Measurements from ENCODE around the gene UBE2L5. TPM values are rescaled to one million over a fixed set of nuclear protein-coding genes. Genes with fewer than 3 reads are reported as not detected.
"Not testable (repeated sequence)": the region's sequence is repeated elsewhere in the genome, so short reads cannot be mapped to it uniquely, and the experiment has no call there.

Gene UBE2L5
- total RNA-seq, 1 experiment from 2014 or later, result not detected

DNA sequence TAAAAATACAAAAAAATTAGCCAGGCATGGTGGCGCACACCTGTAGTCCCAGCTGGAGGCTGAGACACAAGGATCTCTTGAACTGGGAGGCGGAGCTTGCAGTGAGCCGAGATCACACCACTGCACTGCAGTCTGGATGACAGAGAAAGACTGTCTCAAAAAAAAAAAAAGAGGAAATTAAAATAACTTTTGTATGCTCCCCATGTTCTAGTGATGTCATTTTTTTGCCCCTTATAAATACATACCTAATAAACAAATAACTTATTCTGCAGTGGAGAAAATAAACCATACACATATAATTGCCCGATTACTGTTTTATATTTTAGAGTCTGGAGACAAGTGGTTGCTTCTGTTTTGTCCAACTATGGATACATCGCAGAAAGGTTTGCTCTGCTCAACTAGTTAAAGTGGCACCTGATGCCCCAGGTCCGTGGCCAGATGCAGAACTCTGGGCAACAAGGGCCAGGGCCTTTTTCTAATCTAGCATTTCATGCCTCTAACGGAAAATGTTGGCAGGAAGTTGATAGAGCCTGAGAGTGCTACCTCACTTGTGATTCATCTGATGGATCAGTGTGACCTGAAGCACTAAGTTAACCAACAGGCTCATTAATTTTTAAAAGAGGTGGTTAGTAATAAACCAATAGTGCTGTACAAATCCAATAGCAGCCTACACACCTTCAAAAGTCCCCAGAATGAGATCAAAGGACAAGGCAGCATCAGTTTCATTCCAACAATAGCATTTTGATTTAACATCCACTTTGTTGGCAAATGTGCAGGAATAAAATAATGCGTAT lies 18.8 kb downstream of the UBE2L5 start:
- Histone ChIP-seq H3K27me3 (replicated peaks) (no peaks in the 10 kb centered on the region), H3K27ac (no peak overlapping the region), H3K36me3 (no peaks in the 10 kb centered on the region), H3K9me3 (replicated peaks) (no peaks in the 10 kb centered on the region), H3K4me3 (no peak overlapping the region), H3K4me1 (replicated peaks) (peaks cover 10% of the 10 kb centered on the region)
- DNase-seq (ENCODE audit: low read depth in 1 of 2, low spot score in 2 of 2), result no peak

DNA sequence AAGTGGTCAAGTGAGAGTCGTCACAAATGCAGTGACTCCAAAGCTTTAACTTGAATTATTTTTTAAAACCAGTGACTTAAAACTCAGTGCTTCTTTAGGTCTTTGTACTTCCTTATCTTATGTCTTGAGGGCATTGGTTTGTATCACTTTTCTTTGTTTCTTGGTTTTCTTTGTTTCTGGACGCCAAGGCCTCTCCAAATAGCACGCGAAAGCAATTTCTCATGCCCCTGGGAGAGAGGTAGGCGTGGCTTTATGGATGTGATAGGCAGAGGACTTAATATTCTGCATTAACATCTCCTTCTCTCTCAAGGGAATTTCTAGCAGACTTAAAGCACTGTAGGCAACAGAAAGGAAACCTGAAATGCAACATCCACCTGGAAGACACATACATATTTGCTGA lies 20.6 kb downstream of the UBE2L5 start:
- Histone ChIP-seq H3K4me3 (no peak overlapping the region), H3K27ac (no peak overlapping the region), H3K36me3 (no peaks in the 10 kb centered on the region), H3K27me3 (replicated peaks) (no peaks in the 10 kb centered on the region), H3K9me3 (replicated peaks) (no peaks in the 10 kb centered on the region), H3K4me1 (replicated peaks) (peaks cover 13% of the 10 kb centered on the region)
- DNase-seq (ENCODE audit: low read depth in 1 of 2, low spot score in 2 of 2), result no peak

DNA sequence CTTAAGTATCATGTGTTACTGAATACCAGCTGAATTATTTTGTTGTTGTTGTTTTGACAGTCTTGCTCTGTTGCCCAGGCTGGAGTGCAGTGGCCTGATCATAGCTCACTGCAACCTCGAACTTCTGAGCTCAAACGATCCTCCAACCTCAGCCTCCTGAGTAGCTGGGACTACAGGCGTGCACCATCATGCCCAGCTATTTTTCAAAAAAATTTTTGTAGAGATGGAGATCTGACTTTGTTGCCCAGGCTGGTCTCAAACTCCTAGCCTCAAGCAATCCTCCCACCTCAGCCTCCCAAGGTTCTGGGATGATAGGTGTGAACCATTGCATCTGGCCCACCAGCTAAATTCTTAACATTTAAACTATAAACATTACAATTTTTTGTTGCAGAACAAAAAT lies 21.2 kb downstream of the UBE2L5 start:
- not testable (repeated sequence) for H3K27me3 ChIP-seq (replicated peaks); H3K9me3 ChIP-seq (replicated peaks); DNase-seq (ENCODE audit: low read depth in 1 of 2, low spot score in 2 of 2); H3K4me3 ChIP-seq; H3K27ac ChIP-seq; H3K36me3 ChIP-seq
- peaks cover 13% of the 10 kb centered on the region for H3K4me1 ChIP-seq (replicated peaks)

DNA sequence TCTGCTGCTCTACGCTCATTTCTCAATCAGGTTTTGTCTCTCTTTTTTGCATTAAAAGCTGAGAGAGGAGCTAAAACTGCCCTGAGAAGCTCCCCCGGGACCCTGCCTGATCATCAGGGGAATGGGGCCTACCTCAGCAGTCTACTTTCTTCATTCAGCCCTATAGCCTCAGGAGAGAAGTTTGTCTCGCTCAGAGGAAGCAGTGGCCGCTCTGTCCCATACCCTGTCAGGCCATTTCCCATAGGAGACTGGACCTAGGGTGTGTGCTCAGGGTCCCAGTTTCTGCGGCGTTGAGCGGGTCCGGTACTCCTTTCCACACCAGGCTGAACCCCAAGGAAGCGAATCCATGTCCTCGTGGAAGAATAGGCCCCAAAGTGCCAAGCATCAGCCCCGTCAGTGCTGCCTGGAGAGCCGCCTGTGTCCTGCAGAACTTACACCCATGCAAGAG lies 21.7 kb downstream of the UBE2L5 start:
- Histone ChIP-seq H3K27me3 (replicated peaks) (no peaks in the 10 kb centered on the region), H3K9me3 (replicated peaks) (no peaks in the 10 kb centered on the region), H3K36me3 (no peaks in the 10 kb centered on the region), H3K4me1 (replicated peaks) (peaks cover 13% of the 10 kb centered on the region), H3K4me3 (no peak overlapping the region), H3K27ac (no peak overlapping the region)
- DNase-seq (ENCODE audit: low read depth in 1 of 2, low spot score in 2 of 2), result no peak

DNA sequence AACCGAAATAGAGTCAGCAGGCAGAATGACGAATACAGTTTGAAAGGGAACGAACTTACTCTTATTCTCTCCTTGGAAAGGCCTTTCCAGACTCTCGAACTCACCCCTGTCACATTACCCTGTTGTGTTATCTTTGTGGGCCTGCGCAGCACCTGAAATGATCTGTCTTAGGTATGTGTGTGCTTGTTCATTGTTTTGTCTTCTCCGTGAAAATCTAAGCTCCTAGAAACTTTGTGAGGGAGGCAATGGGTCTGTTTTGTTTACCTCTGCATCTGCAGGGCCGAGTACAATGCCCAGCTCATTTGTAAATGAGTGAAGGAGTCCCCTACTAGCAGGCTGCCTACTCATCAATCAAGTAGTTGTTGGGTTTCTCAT lies 23.8 kb downstream of the UBE2L5 start:
- no peaks in the 10 kb centered on the region for H3K27me3 ChIP-seq (replicated peaks)
- H3K36me3 ChIP-seq, result no peaks in the 10 kb centered on the region
- H3K4me3 ChIP-seq, result peak overlapping the region; percentile 21
- peaks cover 13% of the 10 kb centered on the region for H3K4me1 ChIP-seq (replicated peaks)
- no peaks in the 10 kb centered on the region for H3K9me3 ChIP-seq (replicated peaks)
- no peak overlapping the region for H3K27ac ChIP-seq
- peak in 1 of 2 experiments; percentile 19 for DNase-seq (ENCODE audit: low read depth in 1 of 2, low spot score in 2 of 2)

DNA sequence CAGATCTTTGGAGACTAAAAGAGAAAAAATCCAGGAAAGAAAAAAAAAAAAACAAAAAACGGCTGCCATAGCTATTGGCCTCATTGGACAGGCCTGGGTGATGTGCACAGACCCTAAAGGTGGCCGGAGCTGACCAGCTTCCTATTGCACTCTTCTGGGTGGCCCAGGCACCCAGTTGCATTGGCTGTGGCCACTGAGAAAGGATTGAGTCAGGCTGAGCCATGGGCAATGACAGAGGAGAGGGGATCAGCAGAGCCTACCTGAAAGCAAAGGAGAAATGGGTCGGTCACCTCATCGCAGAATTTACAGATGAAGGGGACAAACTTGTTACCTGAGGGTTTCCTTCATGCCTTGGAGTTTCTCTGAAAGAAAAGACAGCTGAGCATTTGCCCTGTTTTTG lies 26.1 kb downstream of the UBE2L5 start:
- H3K4me1 ChIP-seq (replicated peaks), result peaks cover 13% of the 10 kb centered on the region
- DNase-seq (ENCODE audit: low read depth in 1 of 2, low spot score in 2 of 2), result no peak
- H3K9me3 ChIP-seq (replicated peaks), result no peaks in the 10 kb centered on the region
- no peak overlapping the region for H3K4me3 ChIP-seq
- H3K36me3 ChIP-seq, result no peaks in the 10 kb centered on the region
- no peak overlapping the region for H3K27ac ChIP-seq
- H3K27me3 ChIP-seq (replicated peaks), result no peaks in the 10 kb centered on the region

DNA sequence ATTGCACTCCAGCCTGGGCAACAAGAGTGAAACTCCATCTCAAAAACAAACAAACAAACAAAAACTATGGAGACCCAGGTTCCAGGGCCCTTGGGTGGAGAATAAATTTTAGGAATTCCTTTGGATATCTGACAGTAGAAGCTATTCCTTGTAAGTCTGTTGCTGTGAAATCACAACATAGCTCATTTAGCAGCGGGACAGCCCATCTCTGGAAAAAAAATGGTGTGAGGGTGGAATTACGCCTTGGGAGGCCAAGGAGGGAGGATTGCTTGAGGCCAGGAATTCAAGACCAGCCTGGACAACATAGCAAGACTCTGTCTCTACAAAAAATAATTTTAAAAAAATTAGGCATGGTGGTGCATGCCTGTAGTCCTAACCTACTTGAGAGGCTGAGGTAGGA lies 27.8 kb downstream of the UBE2L5 start:
- Histone ChIP-seq H3K36me3 (no peaks in the 10 kb centered on the region), H3K9me3 (replicated peaks) (no peaks in the 10 kb centered on the region), H3K4me3 (no peak overlapping the region), H3K4me1 (replicated peaks) (peaks cover 13% of the 10 kb centered on the region), H3K27me3 (replicated peaks) (no peaks in the 10 kb centered on the region), H3K27ac (no peak overlapping the region)
- DNase-seq (ENCODE audit: low read depth in 1 of 2, low spot score in 2 of 2), result no peak

DNA sequence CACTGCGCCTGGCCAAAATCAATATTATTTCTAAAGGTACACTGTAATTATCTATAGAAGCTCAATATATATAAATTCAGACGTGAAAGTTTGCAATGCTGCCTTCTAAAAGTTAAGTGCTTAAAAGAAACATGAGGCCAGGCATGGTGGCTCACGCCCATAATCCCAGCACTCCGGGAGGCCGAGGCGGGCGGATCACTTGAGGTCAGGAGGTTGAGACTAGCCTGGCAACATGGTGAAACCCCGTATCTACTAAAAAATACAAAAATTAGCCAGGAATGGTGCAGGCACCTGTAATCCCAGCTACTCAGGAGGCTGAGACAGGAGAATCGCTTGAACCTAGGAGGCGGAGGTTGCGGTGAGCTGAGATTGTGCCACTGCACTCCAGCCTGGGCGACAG lies 29.2 kb downstream of the UBE2L5 start:
- not testable (repeated sequence) for H3K9me3 ChIP-seq (replicated peaks); H3K4me1 ChIP-seq (replicated peaks); H3K27me3 ChIP-seq (replicated peaks)

DNA sequence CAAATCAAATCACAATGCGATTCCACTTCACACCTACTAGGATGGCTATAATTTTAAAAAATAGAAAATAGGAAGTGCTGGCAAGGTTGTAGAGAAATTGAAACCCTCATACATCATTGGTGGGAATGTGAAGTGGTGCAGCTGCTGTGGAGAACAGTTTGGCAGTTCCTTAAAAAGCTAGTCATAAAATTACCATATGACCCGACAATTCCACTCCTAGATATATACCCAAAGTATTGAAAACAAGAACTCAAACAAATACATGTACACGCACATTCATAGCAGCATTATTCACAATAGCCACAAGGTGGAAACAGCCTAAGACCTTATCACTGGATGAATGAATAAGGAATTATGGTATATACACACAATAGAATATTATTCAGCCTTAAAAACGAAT lies 31.4 kb downstream of the UBE2L5 start:
- no peaks in the 10 kb centered on the region for H3K27me3 ChIP-seq (replicated peaks)
- H3K27ac ChIP-seq, result no peak overlapping the region
- no peak overlapping the region for H3K4me3 ChIP-seq
- H3K36me3 ChIP-seq, result peaks cover 10% of the 10 kb centered on the region
- no peaks in the 10 kb centered on the region for H3K9me3 ChIP-seq (replicated peaks)
- H3K4me1 ChIP-seq (replicated peaks), result no peaks in the 10 kb centered on the region
- no peak for DNase-seq (ENCODE audit: low read depth in 1 of 2, low spot score in 2 of 2)

More for the DNA sequence above, 29.2 kb downstream of the UBE2L5 start:
- not testable (repeated sequence) for H3K36me3 ChIP-seq; H3K27ac ChIP-seq; H3K4me3 ChIP-seq; DNase-seq (ENCODE audit: low read depth in 1 of 2, low spot score in 2 of 2)

DNA sequence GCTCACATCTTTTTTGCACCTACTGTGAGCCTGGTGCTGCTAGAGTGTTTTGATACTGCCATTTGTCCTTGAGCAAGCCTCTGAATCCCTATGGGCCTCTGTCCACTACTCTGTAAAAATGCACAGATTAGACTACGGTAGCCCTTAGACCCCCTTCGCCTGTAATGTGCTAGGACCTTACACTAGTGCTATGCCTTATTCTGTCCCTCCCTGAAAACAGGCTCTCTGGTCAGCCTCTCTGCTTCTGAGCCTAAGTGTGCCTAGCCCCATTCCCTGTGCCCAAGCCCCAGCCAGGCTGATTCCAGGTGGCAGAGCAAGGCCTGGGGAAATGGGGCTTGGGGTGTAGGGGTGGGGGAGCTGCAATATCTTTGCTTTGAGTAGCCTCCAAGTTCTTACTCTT lies 32.7 kb downstream of the UBE2L5 start:
- peaks cover 23% of the 10 kb centered on the region for H3K36me3 ChIP-seq
- no peaks in the 10 kb centered on the region for H3K27me3 ChIP-seq (replicated peaks)
- H3K27ac ChIP-seq, result no peak overlapping the region
- H3K4me1 ChIP-seq (replicated peaks), result no peaks in the 10 kb centered on the region
- H3K4me3 ChIP-seq, result no peak overlapping the region
- no peak for DNase-seq (ENCODE audit: low read depth in 1 of 2, low spot score in 2 of 2)
- no peaks in the 10 kb centered on the region for H3K9me3 ChIP-seq (replicated peaks)

DNA sequence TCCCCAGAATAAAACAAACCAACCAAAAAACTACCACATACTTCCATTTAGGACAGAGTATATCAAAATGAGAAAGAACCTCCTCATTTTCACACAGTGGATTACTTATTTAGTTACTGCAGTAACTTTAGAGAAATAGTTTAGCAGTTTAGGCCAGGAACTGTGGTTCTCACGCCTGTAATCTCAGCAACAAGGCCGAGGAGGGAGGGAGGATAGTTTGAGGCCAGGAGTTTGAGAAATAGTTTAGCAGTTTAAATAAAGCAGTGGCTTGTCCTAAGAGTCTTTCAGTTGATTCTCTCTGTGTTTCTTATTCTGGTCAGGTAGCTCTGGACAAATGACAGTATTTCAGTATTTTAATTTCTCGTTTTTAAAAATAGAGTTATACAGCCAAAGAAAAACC lies 34.0 kb downstream of the UBE2L5 start:
- no peaks in the 10 kb centered on the region for H3K9me3 ChIP-seq (replicated peaks)
- H3K27me3 ChIP-seq (replicated peaks), result no peaks in the 10 kb centered on the region
- no peak for DNase-seq (ENCODE audit: low read depth in 1 of 2, low spot score in 2 of 2)

DNA sequence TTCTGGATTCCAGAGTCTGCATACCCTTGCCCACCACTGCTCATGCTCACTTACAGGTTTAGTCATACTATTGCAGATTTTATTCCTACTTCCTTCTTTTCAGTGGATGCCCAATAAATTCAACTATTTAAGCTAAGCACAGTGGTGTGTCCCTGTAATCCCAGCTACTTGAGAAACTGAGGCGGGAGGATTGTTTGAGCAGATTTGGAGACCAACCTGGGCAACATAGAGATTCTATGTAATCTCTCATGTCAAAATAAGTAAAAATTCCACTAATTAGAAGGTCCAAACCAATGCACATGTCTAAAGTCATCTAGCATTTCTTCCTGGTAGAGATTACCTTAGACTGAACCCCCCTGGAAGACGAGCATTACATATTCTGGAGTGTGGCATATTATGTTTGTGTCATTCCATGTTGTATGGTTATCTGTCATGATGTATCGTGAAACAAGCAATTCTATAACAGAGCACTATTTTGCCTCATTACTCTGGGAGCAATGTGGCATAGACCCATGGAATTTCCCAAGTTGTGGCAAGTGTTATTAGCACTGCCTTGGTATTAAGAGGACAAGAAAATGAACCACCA lies 35.1 kb downstream of the UBE2L5 start:
- Histone ChIP-seq H3K27me3 (replicated peaks) (no peaks in the 10 kb centered on the region), H3K36me3 (peaks cover 35% of the 10 kb centered on the region), H3K4me3 (no peak overlapping the region), H3K4me1 (replicated peaks) (peaks cover 4% of the 10 kb centered on the region), H3K27ac (no peak overlapping the region), H3K9me3 (replicated peaks) (no peaks in the 10 kb centered on the region)
- DNase-seq (ENCODE audit: low read depth in 1 of 2, low spot score in 2 of 2), result no peak

More for the DNA sequence above, 34.0 kb downstream of the UBE2L5 start:
- H3K4me3 ChIP-seq, result no peak overlapping the region
- peaks cover 24% of the 10 kb centered on the region for H3K36me3 ChIP-seq
- H3K4me1 ChIP-seq (replicated peaks), result no peaks in the 10 kb centered on the region
- H3K27ac ChIP-seq, result no peak overlapping the region

DNA sequence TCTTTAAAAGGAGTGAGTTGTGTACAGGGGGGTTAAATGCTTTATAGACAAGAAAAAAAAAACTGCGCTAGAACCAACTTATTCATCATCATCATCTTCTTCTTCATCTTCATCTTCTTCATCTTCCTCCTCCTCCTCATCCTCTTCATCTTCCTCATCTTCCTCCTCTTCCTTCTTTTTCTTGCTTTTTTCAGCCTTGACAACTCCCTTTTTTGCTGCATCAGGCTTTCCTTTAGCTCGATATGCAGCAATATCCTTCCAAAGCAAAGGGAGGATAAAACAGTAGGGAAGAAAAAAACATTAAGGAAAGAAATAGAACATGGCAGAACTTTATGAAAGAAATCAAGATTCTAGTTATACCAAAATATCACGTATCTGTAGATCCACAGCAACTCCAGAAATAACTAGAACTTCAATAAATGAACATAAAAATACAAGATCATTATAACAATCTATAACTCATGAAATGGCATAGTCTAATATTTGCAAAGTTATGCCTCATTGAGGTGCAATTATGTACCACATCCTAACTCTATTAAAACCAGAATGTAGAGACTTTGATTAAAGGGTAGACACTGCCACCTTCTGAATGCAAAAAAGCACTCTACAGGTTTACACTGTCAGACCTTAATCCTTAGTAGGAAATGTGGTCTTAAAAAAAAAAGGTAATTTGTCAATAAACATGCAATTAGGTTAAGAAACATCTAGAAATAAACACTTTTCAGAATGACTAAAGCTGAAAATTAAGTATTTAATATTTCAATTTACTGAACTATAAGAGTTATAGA lies 39.2 kb downstream of the UBE2L5 start:
- not testable (repeated sequence) for H3K9me3 ChIP-seq (replicated peaks); H3K27ac ChIP-seq; H3K27me3 ChIP-seq (replicated peaks); H3K4me3 ChIP-seq
- H3K36me3 ChIP-seq, result peaks cover 62% of the 10 kb centered on the region
- H3K4me1 ChIP-seq (replicated peaks), result peaks cover 23% of the 10 kb centered on the region
- peak in 1 of 2 experiments; percentile 5 for DNase-seq (ENCODE audit: low read depth in 1 of 2, low spot score in 2 of 2)

All from SJSA1 (cell line).